GM11168 (cell line): ENCODE measurements around the gene TRIM7.
"Not testable (repeated sequence)": the region's sequence is repeated elsewhere in the genome, so short reads cannot be mapped to it uniquely, and the experiment has no call there.

Source experiments
- in situ Hi-C: fragments of 300-500 bp; cut with MboI; formaldehyde crosslinking; loops from one replicate; pipeline ENCODE4 v1.12.0; 2022; ENCODE audit warnings: low sequenced_read_pairs; ENCODE audit not compliant: unreplicated experiment

TRIM7 gene

DNA sequence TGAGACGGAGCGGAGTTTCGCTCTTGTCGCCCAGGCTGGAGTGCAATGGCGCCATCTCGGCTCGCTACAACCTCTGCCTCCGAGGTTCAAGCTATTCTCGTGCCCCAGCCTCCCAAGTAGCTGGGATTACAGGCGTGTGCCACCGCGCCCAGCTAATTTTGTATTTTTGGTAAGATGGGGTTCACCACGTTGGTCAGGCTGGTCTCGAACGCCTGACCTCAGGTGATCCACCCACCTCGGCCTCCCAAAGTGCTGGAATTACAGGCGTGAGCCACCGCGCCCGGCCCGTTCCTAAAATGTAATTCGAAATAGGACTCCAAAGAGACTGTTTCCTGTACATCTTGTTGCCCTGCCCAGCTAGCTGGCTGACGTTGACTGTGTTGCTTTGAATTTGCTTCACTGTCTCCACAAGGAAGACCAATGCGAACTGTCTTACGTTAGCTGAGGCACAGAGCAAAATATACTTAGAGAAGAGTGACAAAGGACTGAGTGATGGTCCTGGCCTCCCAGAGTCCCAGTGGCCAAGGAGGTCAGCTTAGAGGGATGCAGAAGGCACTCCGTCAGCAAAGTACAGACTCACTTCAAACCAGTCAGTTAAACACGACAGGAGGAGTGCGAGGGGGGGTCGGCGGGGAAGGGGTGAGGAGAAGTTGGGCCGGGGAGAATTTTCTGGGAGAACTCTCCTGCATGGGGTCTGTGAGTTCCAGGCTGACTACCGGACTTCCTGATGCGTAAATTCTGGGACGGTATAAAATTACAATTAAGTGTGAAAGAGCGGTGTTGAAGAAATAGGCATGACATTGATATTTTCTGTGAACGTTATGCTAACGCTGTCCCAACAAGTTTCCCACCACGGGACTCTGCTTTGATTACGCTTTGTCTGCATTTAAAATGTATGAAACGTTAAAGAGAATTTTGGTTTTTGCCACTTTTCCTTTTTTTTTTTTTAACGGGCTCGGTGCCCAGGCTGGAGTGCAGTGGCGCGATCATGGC lies 11.3 kb upstream of the TRIM7 start:
- in situ Hi-C loops: no loop called here

DNA sequence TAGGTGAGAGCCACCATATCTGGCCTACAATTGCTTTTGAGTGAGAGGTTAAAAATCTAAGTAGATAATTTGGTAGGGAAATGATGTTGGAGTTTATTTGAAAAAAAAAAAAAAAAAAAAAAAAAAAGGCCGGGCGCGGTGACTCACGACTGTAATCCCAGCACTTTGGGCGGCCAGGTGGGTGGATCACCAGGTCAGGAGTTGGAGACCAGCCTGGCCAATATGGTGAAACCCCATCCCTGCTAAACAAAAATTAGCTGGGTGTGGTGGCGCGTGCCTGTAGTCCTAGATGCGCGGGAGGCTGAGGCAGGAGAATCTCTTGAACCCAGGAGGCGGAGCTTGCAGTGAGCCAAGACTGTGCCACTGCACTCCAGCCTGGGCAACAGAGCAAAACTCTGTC lies 9.3 kb upstream of the TRIM7 start:
- in situ Hi-C loops: not testable (repeated sequence)

- in situ Hi-C loops: no loop called here
These were observed 7.9 kb upstream of the TRIM7 start for GRCh38 chr5:181212934-181213333.

DNA sequence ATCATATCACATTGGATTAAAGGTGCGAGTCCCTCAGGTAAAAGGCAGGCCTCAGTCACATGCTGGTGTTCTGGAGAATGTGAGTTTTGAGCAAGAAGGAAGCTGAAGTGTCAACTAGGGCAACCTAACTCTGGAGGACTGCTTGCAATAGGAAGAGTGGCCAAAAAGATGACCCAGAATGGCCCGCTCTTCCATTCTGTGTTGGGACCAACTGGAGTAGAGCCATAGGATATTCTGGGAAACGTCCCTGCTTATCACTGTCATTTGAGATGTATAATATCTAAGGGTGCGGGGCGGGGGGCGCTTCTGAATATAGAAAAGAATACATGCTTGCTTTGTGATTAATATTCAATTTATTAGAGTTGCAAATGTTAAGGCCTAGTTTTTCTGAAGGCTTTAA lies 7.1 kb upstream of the TRIM7 start:
- in situ Hi-C loops: no loop called here

DNA sequence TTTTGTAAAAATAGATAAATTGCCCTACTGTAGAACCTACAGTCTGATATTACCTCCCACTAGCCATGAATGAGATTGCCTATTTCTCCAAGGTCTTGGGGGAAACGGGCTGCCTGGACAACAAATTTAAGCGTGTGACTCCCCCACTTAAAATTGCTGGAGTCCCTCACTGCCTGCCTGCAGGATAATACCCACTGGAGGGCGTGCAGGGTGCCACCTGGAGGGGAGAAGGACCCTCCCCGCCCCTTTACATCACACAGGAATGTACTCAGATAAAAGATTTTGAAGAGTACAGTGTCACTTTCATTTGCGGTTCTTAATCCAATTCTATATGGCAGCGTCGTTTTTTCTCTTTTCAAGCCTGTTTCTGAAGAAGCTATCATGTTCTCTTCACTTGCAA lies 6.2 kb upstream of the TRIM7 start:
- in situ Hi-C loops: no loop called here

- in situ Hi-C loops: not testable (repeated sequence)
These were observed 5.7 kb upstream of the TRIM7 start for GRCh38 chr5:181210698-181211097.

DNA sequence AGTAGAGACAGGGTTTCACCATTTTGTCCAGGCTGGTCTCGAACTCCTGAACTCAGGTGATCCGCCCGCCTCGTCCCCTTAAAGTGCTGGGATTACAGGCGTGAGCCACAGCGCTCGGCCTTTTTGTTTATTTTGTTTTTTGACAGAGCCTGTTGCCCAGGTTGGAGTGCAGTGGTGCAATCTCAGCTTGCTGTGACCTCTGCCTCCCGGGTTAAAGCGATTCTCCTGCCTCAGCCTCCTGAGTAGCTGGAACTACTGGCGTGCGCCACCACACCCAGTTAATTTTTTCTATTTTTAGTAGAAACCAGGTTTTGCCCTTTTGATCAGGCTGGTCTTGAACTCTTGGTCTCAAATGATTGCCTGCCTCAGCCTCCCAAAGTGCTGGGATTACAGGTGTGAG lies 5.2 kb upstream of the TRIM7 start:
- in situ Hi-C loops: not testable (repeated sequence)

DNA sequence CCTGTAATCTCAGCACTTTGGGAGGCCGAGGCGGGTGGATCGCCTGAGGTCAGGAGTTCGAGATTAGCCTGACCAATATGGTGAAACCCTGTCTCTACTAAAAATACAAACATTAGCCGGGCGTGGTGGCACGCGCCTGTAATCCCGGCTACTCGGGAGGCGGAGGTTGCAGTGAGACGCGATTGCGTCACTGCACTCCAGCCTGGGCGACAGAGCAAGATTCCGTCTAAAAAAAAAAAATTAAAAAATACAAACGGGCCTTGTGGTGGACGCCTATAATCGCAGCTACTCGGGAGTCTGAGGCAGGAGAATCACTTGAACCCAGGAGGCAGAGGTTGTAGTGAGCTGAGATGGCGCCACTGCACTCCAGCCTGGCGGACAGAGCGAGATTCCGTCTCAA lies 4.0 kb upstream of the TRIM7 start:
- in situ Hi-C loops: not testable (repeated sequence)

GRCh38 chr5:181207960-181208253 lies 2.9 kb upstream of the TRIM7 start:
- in situ Hi-C loops: no loop called here

- in situ Hi-C loops: no loop called here
These were observed 2.4 kb upstream of the TRIM7 start for GRCh38 chr5:181207214-181207959.

GRCh38 chr5:181205761-181206649 lies 1.0 kb upstream of the TRIM7 start:
- in situ Hi-C loops: no loop called here

- in situ Hi-C loops: no loop called here
These were observed 727 bp downstream of the TRIM7 start for GRCh38 chr5:181204113-181204825.

DNA sequence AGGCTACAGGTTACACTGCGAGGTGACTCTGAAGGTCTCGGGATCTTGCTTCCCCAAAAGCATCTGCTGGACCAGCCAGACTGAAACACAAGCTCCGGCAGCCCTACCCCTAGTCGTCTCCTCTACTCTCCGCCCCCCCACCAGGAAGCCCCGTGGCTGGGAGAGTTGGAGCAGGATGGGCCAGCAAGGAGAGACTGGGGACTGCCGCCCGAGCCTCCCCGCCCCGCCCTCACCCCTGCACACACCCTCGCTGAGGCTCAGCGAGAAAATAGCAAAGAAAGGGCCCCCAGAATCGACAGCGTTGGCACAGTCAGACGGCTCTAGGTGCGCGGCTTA lies 1.3 kb downstream of the TRIM7 start:
- in situ Hi-C loops: no loop called here

DNA sequence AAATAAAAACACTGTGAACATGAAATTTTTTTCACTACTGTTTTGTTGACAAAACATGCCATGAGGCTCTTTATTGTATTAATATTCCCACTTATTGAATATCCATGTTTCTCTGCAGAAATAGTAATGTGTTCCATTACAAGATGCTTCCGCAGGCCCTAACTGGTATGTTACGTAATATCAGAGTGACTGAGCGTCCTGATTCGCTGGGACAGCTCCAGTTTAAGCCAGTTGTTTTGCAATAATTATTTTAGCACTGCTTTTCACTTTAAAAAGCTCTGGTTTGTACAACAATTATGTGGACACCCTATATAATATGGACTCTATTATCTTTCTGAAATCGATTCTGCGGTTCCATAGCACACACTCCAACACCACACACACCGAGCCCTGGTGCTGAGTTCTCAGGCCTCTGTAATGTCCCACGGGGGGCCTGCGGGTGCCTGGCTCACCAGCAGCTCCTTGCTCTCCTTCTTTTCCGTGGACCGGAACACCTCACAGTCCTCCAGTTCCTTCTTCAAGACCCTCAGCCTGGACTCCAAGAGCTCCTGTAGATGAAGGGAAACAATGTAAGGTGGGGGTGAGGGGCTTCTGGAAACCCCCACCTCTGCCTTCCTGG lies 1.8 kb downstream of the TRIM7 start:
- in situ Hi-C loops: no loop called here

DNA sequence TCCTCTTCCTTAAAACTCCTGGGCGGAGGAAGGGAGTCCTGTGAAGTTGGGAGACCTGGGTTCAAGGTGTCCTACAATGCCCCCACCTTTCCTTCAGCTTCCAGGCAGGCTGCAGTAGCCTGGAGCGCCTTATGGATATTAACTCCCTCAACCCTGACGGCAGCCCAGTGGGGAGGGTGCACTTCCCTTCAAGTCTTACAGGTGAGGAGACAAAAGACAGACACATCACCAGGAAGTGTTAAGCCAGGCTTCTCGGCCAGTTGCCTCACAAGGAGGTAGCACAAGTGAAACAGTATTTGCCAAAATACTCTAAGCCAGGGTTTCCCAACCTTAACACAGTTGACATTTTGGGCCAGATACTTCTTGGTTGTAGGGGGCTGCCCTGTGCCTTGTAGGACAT lies 4.2 kb downstream of the TRIM7 start:
- in situ Hi-C loops: no loop called here

DNA sequence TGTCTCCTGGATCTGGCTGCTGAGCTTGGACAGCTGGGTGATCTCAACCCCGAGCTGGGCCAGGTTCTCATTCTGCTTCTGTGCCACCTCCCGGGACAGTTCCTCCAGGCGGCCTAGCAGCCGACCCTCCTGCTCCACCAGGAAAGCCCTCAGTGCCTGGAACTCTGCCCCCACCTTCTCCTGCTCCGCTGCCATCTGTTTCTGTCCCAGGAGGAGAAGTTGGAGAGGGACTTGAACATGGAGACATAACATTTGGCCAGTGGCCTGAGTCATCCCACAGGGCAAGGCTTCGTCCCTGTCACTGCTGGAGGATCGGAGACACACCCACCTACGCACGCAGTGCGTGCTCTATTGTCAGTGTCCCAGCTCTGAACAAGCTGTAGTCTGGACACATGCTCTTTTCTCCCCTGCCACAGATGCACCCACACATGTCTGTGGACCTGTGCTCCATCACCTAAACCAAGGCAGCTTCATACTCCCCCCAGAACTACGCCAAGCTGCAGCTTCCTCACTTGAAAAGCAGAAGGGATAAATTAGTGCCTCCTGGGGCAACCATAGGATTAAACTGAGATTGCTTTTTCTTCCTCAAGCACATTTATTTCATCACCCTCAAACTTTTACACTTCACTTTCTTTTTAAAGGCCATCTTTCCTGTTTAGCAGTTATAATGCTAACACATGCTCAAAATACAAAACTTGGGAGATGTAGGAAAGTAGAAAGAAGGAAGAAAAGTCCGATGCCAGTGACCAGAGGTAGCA lies 4.9 kb downstream of the TRIM7 start:
- in situ Hi-C loops: no loop called here

GRCh38 chr5:181198905-181199519 lies 6.0 kb downstream of the TRIM7 start:
- in situ Hi-C loops: no loop called here

GRCh38 chr5:181198106-181198685 lies 6.8 kb downstream of the TRIM7 start:
- in situ Hi-C loops: no loop called here
